ENCODE data around the gene GPM6B.
"Not testable (repeated sequence)": the region's sequence is repeated elsewhere in the genome, so short reads cannot be mapped to it uniquely, and the experiment has no call there.

The GPM6B gene

GRCh38 chrX:13748486-13748885 lies 68.4 kb downstream of the GPM6B start:
- Mint-ChIP-seq H3K4me1 (ENCODE audit: low read depth) (peaks cover 19% of the 10 kb centered on the region), H3K27me3 (ENCODE audit: low read depth) (no peaks in the 10 kb centered on the region), H3K27ac (peak overlapping the region; percentile 28), H3K36me3 (ENCODE audit: low read depth) (peaks cover 29% of the 10 kb centered on the region), H3K4me3 (no peak overlapping the region), H3K9me3 (no peaks in the 10 kb centered on the region)
- DNase-seq (ENCODE audit: low spot score) = no peak

DNA sequence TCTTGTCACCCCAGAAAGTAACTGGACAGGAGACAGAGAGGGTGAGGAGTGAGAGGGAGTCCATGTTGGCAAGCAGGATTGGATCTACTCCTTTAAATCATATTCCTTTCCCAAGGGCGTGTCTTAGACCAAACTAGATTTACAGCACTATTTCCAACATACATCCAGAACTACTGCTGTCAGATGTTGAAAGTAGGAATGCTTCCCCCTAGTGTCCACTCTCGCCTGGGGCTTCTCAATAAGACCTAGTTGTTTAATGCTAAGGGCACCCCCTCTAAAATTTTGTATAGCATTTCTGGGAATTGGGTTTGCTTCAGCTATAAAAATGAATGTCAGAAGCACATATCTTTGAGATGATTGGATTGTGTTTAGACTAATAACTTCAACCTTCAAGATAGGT lies 69.1 kb downstream of the GPM6B start:
- Mint-ChIP-seq H3K4me3 (no peak overlapping the region), H3K27ac (no peak overlapping the region), H3K27me3 (ENCODE audit: low read depth) (no peaks in the 10 kb centered on the region), H3K9me3 (no peaks in the 10 kb centered on the region), H3K36me3 (ENCODE audit: low read depth) (peaks cover 25% of the 10 kb centered on the region), H3K4me1 (ENCODE audit: low read depth) (peaks cover 18% of the 10 kb centered on the region)
- DNase-seq (ENCODE audit: low spot score) = no peak

- Mint-ChIP-seq H3K27ac (peak overlapping the region; percentile 77), H3K27me3 (ENCODE audit: low read depth) (no peaks in the 10 kb centered on the region), H3K4me1 (ENCODE audit: low read depth) (peaks cover 26% of the 10 kb centered on the region), H3K36me3 (ENCODE audit: low read depth) (peaks cover 32% of the 10 kb centered on the region), H3K4me3 (peak overlapping the region; percentile 74), H3K9me3 (no peaks in the 10 kb centered on the region)
- DNase-seq (ENCODE audit: low spot score) = peak; percentile 45
Observed at GRCh38 chrX:13742397-13743176, 74.3 kb downstream of the GPM6B start.

- Mint-ChIP-seq H3K4me3 (peak overlapping the region; percentile 63), H3K27ac (peak overlapping the region; percentile 77), H3K9me3 (no peaks in the 10 kb centered on the region)
Observed at GRCh38 chrX:13741695-13742094, 75.2 kb downstream of the GPM6B start.

DNA sequence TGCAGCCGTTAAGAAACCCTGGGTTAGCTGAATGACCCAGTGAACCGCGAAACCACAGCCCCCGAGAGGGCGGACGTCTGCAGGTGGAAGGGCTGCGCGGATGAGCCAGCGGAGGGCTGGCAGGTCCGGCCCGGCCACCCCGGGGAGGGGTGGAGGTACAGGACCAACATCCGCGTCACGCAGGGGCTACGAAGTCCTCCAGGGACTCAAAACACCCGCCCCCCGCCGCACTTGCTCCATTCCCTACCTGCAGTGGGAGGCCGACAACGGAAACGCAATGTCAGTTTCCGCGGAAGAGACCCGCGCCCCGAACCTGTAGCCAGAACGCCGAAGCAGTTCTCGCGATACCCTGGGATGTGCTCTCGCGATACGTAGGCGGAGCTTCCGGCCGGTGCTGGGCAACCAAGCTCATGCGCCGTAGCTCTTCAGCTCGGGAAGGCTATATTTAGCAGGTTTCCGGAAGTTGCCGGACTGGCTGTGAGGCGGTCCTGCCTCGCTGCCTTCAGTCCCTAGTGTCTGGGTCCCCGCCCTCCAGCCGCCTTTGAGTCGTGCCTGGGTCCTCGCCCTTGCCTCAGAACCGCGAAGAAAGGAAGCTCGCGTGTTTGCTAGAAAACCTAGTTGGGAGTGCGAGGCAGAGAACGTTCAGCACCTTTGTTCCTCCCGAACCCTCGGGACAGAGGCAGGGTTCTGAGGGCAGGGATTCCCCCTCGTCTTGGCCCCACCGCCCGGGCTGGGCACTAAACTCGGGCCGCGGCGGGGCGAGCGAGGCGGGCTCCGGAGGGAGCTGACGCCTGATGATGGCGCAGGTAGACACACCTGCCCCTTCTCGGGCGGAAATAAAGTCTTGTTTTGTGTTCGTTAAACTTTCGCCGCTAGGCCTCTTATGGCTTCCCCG lies 82.4 kb downstream of the GPM6B start, which contains the start of the genes OFD1 and TRAPPC2:
Gene OFD1 (plus strand): TSS at position 471 of the 895 bp plus-strand sequence. CDS start 324 bp downstream, at position 795.
Gene TRAPPC2 (minus strand): TSS at position 343 of the 895 bp plus-strand sequence. CDS start 14,657 bp downstream, outside the sequence.
- Mint-ChIP-seq H3K36me3 (ENCODE audit: low read depth) (peaks cover 33% of the 10 kb centered on the region), H3K4me1 (ENCODE audit: low read depth) (peaks cover 29% of the 10 kb centered on the region), H3K27me3 (ENCODE audit: low read depth) (no peaks in the 10 kb centered on the region), H3K4me3 (peak within 1 kb of the TSS; percentile 98), H3K27ac (peak within 1 kb of the TSS; percentile 96), H3K9me3 (no peaks in the 10 kb centered on the region)
- DNase-seq (ENCODE audit: low spot score) = peak; percentile 87

More at GRCh38 chrX:13741695-13742094, 75.2 kb downstream of the GPM6B start:
- peaks cover 25% of the 10 kb centered on the region for H3K4me1 Mint-ChIP-seq (ENCODE audit: low read depth)
- DNase-seq (ENCODE audit: low spot score) = no peak
- H3K27me3 Mint-ChIP-seq (ENCODE audit: low read depth) = no peaks in the 10 kb centered on the region
- H3K36me3 Mint-ChIP-seq (ENCODE audit: low read depth) = peaks cover 28% of the 10 kb centered on the region

GRCh38 chrX:13733506-13733905 lies 83.4 kb downstream of the GPM6B start:
- no peaks in the 10 kb centered on the region for H3K27me3 Mint-ChIP-seq (ENCODE audit: low read depth)
- H3K4me1 Mint-ChIP-seq (ENCODE audit: low read depth) = peaks cover 29% of the 10 kb centered on the region
- H3K4me3 Mint-ChIP-seq = peak overlapping the region; percentile 98
- H3K36me3 Mint-ChIP-seq (ENCODE audit: low read depth) = peaks cover 42% of the 10 kb centered on the region
- DNase-seq (ENCODE audit: low spot score) = no peak
- H3K9me3 Mint-ChIP-seq = no peaks in the 10 kb centered on the region
- H3K27ac Mint-ChIP-seq = peak overlapping the region; percentile 96

- peak overlapping the region; percentile 17 for H3K4me3 Mint-ChIP-seq
- H3K36me3 Mint-ChIP-seq (ENCODE audit: low read depth) = peaks cover 52% of the 10 kb centered on the region
- H3K27ac Mint-ChIP-seq = no peak overlapping the region
- H3K27me3 Mint-ChIP-seq (ENCODE audit: low read depth) = no peaks in the 10 kb centered on the region
- H3K9me3 Mint-ChIP-seq = peaks cover 2% of the 10 kb centered on the region
- H3K4me1 Mint-ChIP-seq (ENCODE audit: low read depth) = peaks cover 31% of the 10 kb centered on the region
- DNase-seq (ENCODE audit: low spot score) = no peak
Observed at GRCh38 chrX:13732246-13733067, 84.4 kb downstream of the GPM6B start.

DNA sequence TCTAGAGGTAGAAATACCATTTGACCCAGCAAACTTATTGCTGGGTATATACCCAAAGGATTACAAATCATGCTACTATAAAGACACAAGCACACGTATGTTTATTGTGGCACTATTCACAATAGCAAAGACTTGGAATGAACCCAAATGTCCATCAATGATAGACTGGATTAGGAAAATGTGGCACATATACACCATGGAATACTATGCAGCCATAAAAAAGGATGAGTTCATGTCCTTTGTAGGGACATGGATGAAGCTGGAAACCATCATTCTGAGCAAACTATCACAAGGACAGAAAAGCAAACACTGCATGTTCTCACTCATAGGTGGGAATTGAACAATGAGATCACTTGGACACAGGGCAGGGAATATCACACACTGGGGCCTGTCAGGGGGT lies 86.4 kb downstream of the GPM6B start:
- not testable (repeated sequence) for H3K27ac Mint-ChIP-seq; DNase-seq (ENCODE audit: low spot score); H3K27me3 Mint-ChIP-seq (ENCODE audit: low read depth); H3K4me3 Mint-ChIP-seq
- Mint-ChIP-seq H3K4me1 (ENCODE audit: low read depth) (peaks cover 38% of the 10 kb centered on the region), H3K9me3 (peaks cover 19% of the 10 kb centered on the region), H3K36me3 (ENCODE audit: low read depth) (peaks cover 68% of the 10 kb centered on the region)

DNA sequence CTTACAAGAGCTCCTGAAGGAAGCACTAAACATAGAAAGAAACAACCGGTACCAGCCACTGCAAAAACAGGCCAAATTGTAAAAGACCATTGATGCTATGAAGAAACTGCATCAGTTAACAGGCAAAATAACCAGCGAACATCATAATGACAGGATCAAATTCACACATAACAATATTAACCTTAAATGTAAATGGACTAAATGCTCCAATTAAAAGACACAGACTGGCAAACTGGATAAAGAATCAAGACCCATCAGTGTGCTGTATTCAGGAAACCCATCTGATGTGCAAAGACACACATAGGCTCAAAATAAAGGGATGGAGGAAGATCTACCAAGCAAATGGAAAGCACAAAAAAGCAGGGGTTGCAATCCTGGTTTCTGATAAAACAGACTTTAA lies 90.3 kb downstream of the GPM6B start:
- peaks cover 19% of the 10 kb centered on the region for H3K9me3 Mint-ChIP-seq
- H3K27ac Mint-ChIP-seq = peak overlapping the region; percentile 52
- not testable (repeated sequence) for H3K27me3 Mint-ChIP-seq (ENCODE audit: low read depth); DNase-seq (ENCODE audit: low spot score)
- H3K36me3 Mint-ChIP-seq (ENCODE audit: low read depth) = peaks cover 62% of the 10 kb centered on the region
- peak overlapping the region; percentile 21 for H3K4me3 Mint-ChIP-seq
- H3K4me1 Mint-ChIP-seq (ENCODE audit: low read depth) = peaks cover 37% of the 10 kb centered on the region

DNA sequence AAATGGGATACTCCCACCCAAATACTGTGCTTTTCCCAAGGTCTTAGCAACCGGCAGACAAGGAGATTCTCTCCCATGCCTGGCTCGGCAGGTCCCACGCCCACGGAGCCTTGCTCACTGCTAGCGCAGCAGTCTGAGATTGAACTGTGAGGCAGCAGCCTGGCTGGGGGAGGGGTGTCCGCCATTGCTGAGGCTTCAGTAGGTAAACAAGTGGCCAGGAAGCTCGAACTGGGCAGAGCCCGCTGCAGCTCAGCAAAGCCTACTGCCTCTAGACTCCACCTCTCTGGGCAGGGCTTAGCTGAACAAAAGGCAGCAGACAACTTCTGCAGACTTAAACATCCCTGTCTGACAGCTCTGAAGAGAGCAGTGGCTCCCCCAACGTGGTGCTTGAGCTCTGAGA lies 92.0 kb downstream of the GPM6B start:
- H3K4me1 Mint-ChIP-seq (ENCODE audit: low read depth) = peaks cover 35% of the 10 kb centered on the region
- H3K4me3 Mint-ChIP-seq; H3K27me3 Mint-ChIP-seq (ENCODE audit: low read depth); H3K27ac Mint-ChIP-seq: not testable (repeated sequence)
- H3K36me3 Mint-ChIP-seq (ENCODE audit: low read depth) = peaks cover 59% of the 10 kb centered on the region
- DNase-seq (ENCODE audit: low spot score) = peak; percentile 6
- peaks cover 19% of the 10 kb centered on the region for H3K9me3 Mint-ChIP-seq

DNA sequence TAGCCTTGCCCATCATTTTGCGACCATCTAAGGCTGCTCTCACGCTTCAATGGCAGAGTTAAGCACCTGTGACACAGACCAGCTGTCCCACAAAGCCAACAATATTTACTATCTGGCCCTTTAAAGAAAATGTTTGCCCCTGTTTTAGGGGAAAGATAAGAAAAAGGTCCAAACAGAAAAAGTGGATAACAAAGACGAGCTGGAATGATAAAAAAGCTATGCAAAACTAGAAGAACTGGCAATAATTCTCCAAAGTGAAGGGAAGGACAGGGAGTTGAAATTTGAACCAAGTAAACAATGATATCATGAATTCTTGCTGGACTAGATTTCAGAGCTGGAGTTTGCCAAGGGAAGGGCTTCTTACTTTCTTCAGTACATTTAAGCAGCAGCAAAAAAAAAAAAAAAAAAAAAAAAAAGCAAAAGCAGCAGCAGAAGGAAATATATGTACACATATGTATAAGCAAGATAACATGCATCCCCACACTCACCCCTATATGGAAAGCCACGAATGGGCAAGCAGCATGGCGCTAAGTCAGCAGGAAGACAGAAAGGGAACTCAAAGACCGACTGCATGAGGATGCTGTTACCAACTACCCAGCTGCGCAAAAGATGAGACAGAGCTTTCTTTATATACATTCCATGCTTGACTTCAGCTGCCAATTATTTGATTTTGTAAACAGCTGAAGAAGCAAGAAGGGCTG lies 94.9 kb downstream of the GPM6B start:
- H3K27me3 Mint-ChIP-seq (ENCODE audit: low read depth) = no peaks in the 10 kb centered on the region
- H3K4me1 Mint-ChIP-seq (ENCODE audit: low read depth) = peaks cover 34% of the 10 kb centered on the region
- peaks cover 13% of the 10 kb centered on the region for H3K9me3 Mint-ChIP-seq
- no peak overlapping the region for H3K4me3 Mint-ChIP-seq
- peaks cover 47% of the 10 kb centered on the region for H3K36me3 Mint-ChIP-seq (ENCODE audit: low read depth)
- no peak overlapping the region for H3K27ac Mint-ChIP-seq
- DNase-seq (ENCODE audit: low spot score) = no peak

- Mint-ChIP-seq H3K27me3 (ENCODE audit: low read depth) (no peaks in the 10 kb centered on the region), H3K4me3 (no peak overlapping the region), H3K27ac (no peak overlapping the region), H3K4me1 (ENCODE audit: low read depth) (peaks cover 30% of the 10 kb centered on the region), H3K36me3 (ENCODE audit: low read depth) (peaks cover 44% of the 10 kb centered on the region), H3K9me3 (peaks cover 8% of the 10 kb centered on the region)
- no peak for DNase-seq (ENCODE audit: low spot score)
Observed at GRCh38 chrX:13721371-13721770, 95.5 kb downstream of the GPM6B start.

Measured in T-helper 2 cell treated with Interferon-gamma antibody and Interleukin-4, amounts not matched to agents 5 μg/mL and 100 μg/mL, for 36 hours (primary cell).